Activated T-cell treated with anti-CD3 and anti-CD28 coated beads for 4 hours (primary cell): ENCODE results near the gene DOCK1.

Experiments
- DNase-seq: peaks from one replicate; pipeline ENCODE4 v3.0.0-alpha.2; 2020

The DOCK1 gene

DNA sequence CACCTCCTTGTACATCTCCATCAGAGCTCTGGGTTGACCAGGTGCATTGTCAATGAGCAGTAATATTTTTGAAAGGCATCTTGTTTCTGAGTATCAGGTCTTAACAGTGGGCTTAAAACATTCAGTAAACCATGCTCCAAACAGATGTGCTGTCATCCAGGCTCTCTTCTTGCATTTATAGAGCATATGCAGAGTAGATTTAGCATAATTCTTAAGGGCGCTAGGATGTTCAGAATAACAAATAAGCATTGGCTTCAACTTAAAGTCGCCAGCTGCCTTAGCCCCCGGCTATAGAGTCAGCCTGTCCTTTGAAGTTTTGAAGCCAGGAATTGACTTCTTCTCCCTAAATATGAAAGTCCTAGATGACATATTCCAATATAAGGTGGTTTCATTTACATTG lies 421.7 kb downstream of the DOCK1 start:
- no peak for DNase-seq

DNA sequence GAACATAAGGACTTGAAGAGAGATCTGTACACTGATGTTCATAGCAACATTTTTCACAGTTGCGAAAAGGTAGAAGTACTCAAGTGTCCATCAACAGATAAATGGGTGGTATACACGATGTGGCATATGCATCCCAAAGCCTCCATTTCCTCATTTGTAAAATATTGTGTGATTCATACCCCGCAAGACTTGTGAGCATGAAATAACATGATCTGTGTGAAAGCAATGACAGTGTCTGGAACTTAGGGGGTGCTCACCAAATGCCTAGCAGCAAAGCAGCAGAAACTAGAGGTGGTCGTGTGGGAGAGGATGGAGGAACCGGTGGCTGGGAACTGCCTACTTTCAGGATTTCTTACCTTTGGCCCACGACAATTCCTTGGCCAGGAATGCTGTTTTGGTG lies 426.5 kb downstream of the DOCK1 start:
- no peak for DNase-seq

DNA sequence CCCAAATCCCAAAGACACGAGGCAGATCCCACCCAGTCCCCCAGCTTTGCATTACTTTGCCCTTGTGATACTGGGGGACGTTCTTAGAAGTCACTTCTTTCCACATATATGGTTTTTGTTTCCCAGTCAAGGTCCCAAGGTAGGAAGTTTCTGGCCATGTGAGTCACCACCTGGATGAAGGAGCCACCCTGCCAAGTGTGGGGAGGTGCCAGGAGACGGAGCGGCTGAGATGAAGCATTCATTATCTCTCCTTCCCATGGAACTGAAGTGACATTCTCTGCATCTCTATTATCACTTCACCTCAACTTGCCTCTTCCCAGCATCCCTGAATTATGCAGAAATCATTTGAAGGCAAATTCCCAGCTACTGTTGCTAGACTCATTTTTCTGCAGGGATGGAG lies 427.4 kb downstream of the DOCK1 start:
- no peak for DNase-seq

DNA sequence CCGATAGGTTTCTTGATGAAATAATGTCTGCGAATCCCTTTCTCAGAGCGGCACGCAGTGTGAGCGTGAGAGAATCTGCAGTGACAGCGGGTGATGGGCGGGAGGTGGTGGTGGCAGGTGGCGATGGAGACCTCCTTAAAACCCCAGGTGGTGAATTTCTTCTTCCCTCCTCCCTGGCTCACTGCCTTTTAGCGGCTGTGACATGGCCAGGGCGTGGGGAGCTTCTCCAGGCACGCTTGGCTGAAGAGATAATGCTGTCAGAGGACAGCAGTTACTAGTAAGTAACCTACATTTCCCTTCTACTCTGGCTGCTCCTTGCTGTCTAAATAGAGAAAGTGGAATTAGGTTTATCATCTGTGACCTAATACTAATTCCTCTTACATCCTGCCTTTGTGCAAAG lies 432.6 kb downstream of the DOCK1 start:
- DNase-seq: no peak

DNA sequence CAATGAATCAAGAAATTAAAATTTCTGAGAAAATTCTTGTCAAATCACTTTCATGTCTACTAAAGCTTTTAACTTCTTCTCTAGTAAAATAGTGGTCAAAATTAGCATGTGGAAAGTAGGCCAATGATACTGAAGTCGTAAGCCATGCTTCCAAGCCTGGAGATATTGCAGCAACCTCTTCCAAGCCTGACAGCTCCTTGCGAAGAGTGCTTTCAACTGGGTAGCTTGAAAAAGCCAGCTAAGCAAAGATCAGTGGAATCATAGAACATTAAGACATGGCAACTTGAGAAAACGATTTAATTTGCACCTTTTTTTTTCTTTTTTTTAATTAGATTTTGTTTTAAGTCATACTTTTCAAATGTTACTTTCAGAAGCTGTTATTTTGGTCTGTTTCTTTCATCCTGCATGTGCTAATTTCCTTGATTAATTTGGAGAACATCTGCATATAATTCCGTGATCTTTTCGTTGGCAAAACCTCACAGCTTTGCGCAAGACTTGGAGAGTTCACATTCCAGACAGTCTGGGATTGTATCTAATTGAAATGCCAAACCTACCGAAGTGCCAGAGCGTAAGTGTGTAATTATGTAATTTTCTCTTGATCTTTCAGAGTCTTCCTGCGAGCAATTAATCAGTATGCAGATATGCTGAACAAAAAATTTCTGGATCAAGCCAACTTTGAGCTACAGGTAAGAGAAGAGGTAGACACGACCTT lies 433.3 kb downstream of the DOCK1 start:
- no peak for DNase-seq

DNA sequence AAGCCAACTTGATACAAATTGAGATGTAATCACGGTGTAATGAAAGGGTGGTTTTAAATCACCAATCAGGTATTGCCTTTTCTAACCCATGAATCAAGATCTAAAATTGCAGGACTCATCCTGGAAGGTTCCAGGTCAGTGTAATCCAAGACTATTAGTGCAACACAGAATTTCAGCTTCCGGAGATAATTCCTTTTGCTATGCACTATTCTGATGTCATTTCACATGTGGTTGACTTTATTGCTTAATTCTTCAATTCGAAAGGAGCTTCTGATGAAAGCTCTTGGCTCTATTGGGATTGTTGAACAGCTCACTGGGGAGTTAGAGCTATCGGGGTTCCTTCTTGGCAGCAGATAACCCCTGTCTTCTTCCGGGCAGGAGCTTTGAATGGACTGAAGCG lies 438.6 kb downstream of the DOCK1 start:
- DNase-seq: no peak

DNA sequence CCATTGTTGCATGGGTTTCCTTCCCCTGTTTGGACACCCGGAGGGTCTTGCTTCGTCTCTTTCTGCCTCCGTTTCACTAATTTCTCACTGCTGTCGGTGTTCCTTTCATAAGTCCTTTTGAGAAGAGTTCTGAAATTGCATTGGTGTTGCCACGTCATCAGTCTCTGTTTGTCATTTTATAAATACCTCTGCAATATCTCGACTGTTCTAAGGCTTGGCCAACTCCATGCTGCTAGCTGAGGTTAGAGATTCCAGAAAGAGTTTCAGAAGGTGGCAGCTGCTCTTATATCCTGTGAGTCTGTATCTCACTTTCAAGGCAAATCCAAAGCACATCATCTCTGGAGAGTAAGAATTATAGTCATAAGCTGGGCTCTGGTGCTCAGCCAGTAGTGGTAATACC lies 439.1 kb downstream of the DOCK1 start:
- no peak for DNase-seq

DNA sequence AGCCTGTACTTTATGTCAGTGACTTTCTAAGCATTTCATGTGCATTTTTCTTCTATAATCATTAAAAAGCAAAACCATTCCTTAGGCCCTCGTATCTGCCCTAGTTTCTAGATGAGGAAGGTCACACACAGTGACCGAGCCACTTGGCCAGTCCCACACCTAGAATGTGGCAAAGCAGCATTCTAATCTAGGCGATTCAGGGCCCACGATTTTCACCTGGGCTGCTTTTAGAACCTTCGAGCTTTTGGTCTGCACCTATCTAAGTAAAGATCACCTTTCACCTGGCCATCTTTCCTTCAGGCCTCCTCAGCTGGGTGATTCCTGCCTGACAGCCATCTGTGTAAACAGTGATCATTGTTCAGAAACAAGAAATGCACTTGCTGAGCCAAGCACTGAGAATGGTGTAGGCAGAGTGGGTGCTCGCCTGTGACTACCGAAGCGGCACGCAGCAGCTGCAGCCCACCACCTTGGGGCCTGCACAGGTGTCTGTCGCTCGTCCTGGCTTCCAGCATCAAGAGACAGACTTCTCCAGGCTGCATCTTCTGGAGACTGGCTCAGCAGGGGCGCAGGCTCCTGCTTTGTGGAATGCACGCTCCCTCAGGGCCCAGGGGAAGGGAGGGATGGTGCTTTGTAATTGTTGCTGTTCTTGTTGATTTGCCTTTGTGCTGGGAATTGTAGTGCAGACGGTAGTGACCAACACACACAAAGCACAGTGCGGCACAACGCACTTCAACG lies 440.2 kb downstream of the DOCK1 start:
- no peak for DNase-seq

DNA sequence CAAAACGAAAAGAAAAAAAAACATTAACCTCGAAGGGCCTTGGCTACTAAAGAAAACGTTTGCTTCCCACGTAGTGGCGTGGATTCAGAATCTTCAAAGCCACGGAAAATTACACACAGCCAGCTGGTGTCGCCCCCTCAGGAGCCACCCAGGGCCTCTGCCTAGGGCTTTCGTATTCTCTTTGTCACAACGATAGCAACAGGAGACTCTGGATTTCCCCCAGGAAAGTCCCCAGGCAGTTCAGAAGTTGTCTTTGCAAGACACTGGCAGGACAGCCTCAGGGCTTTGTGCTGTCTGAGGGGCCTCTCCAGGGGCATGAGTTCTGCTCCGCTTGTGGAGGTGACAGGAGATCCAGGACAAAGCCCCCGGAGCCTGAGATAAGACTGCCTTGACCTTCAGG lies 441.4 kb downstream of the DOCK1 start:
- no peak for DNase-seq

DNA sequence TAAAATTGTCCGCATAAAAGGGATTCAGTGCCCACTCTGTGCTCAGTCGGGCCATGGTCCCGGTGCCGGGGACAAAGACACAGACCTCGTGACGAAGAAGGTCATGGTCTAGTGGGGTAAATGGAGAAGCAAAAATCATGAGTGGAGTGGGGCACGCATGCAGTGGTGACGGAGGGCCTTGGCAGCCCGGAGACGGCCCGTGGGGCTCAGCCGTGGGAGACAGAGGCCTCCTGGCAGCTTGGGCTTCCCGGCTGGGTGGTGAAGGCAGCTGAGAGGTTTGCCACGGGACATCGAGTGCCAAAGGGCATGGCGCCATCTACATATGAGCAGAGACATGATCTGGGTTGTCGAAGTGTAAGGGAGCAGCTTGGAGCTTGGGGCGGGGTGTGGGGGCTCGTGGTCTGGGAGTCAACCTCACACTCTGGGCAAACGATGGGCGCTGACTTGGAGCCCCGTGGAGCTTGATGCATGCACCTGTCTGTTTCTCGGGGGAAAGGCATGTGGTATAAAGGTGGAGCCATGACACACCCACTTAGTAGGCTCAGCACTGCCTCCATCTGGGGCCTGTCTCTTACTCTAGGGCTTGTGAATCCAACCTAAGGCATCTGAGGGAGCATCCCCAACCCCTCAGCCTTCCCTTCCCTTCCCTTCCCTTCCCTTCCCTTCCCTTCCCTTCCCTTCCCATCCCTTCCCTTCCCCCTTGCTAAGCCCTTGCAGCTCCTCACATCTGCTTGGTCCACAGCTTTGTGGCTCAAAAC lies 442.2 kb downstream of the DOCK1 start:
- no peak for DNase-seq

DNA sequence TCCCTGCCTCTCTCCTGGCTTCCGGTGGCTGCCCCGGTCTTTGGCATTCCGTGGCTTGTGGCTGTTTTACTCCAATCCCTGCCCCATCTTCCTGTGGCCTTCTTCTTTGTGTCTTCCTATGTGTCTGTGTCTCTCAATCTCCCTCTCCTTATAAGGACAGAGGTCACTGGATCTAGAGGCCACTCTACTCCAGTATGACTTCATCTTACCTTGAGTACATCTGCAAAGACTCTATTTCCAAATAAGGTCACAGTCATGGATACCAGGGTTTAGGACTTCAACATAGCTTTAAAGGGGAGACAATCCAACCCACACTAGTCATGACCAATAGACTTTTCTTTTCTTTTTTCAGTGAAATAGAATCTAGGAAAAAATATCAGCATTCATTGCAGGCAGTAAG lies 444.5 kb downstream of the DOCK1 start:
- no peak for DNase-seq

DNA sequence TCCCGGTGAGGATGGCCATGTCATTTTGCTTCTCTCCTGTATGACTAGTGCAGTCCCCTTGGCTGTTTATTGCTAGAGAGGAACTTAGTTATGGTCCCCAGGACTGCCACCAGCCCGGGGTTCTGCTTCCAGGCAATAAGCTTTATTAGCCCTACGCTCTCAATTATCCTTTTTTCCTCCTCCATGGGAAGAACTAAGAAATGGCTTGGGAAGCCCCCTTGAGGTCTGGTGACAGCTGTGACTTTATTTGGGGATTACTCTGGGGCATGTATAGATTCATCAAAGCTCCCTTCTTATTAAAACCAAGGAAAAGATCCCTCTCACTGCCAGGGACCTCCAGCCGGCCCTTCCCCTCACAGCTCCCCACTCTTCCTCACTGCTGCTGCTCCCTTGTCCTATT lies 446.3 kb downstream of the DOCK1 start:
- no peak for DNase-seq

DNA sequence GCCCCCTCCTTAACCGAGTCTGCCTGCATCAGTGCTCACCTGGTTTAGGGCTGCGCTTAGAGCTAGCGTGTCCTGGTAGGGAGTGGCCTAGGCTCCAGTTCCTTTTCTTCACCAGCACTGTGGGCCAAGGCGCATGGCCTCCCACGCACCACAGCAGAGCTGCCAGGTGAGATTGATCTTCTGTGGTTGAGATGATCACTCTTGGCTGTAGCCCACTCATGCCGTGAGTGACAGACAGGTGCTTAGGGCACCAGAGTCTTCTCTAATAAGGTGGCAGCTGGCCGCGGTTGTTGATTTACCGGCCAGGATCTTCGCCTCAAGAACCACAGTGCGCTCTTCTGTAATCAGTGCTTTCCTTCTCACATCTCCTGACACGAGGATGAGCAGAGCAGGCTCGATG lies 448.3 kb downstream of the DOCK1 start:
- no peak for DNase-seq

DNA sequence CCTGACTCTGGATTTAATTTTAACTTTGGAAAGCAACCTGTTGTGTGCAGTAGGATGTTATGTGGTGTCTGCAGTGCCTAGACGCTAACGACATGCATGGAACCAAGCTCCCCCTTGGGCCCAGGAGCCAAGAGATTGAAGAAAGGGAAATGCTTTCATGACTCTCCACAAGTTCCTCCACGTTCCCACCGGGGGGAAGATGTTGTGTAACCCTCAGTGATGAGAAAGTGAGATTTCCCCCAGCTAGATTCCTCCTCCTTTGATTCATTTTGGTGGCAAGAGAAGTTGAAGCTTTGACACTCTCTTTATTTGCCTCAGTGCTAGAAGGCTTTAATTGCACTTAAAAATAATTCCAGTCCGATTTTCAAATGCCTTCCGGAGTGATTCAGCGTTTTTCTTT lies 449.0 kb downstream of the DOCK1 start:
- no peak for DNase-seq

DNA sequence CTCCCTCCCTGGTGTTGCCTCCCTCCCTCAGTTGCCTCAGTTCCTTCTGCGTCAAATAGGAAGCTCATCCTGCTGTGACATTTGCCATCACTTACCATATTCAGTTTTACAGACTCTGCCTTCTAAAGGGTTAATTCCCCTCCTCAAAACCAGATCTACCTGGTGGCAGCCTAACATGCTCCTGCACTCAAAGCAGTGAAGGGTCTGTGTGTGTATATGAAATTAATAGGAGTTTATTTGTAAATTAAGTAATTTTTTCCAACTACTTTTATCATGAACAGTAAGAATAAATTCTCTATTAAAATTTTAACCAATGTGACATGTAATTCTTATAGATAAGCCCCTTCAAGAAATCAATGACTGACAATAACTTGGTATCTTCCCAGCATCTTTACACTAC lies 449.8 kb downstream of the DOCK1 start:
- no peak for DNase-seq

DNA sequence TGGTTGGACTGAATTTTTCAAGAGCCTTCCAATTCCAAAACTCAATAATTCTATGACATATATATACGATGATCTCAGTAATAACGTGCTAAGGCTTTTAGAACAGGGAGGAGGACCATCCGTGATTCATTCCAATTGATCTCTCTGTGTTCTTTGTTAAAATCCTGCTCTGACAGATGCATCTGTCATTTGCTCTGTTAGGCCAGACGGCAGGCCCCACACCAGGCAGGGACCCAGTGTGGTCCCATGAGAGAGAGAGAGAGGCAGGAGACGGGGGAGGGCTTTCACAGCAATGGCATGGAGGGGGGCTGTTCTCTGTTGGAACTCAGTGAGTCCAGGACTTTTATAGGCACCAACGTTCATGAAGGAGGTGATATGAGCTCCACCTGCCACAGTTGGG lies 451.1 kb downstream of the DOCK1 start:
- DNase-seq: no peak

DNA sequence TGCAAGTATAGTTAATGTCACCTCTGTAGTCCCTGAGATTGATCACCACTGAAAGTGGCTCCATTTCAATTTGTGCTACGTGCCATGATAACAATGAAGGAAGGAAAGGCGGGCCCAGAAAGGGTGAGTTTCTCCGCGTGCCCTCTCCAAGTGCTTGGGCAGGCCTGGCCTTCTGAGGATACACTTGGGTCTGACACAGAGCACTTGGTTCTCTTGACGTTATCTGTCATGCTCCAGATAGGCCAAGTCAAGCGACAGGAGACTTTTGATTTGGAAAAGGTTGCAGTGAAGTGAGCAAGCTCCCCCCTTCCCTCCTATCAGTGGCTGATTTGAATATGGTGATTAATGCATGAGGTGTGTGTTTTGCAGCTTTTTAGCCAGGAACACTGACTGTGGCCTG lies 452.0 kb downstream of the DOCK1 start:
- DNase-seq: no peak

DNA sequence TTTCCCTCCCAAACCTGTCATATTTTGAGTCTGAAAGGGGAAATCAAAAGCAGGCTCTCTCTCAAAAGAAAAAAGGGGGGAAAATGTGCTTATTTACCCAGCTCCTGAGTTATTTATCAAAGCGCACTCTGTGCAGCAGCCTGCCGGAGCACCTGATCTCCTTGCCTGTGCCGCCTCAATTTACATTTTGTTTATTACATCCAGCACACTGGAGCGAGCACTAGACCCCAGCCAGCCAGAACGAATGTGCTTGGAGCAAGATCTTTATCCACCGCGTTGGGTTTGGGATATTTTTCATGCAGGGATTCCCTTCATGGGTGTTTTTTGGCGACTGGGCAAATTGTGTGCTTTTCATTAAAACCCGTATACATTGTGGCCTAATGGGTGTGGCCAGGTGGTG lies 453.1 kb downstream of the DOCK1 start:
- no peak for DNase-seq

DNA sequence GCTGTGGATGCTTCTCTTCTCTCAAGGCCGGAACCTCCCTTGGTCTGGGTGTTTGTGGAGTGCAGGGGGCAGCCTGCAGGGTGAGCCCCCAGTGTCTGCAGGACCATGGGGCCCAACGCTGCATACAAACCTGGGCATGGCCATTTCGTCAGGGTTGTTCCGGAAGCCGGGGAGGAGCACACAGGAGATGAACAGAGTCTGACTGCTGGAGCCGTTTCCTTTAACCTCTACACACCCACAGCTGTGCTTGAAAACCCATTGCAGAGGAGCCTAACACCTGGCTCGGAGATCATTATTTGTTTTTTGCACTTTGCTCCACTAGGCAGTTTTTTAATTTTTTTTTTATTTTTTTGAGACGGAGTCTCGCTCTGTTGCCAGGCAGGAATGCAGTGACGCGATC lies 458.8 kb downstream of the DOCK1 start:
- no peak for DNase-seq

DNA sequence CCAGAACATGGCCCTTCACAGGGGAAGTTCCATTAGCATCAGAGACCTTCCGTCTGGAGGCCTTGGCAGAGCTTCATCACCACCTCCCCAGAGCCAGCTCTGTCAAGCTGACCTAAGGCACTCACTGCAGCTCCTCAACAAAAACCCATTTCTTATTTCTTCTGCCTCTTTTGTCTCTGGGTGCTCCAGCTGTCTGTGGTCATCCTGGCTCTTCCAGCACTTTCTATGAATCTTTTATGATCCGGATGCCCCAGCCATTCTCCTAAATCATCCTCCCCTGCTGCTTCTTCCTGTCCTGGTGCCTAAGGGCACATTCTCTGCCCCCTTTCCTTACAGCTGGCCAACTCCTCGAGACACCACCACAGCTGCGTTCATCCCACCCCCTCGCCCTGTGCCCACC lies 462.9 kb downstream of the DOCK1 start:
- no peak for DNase-seq

DNA sequence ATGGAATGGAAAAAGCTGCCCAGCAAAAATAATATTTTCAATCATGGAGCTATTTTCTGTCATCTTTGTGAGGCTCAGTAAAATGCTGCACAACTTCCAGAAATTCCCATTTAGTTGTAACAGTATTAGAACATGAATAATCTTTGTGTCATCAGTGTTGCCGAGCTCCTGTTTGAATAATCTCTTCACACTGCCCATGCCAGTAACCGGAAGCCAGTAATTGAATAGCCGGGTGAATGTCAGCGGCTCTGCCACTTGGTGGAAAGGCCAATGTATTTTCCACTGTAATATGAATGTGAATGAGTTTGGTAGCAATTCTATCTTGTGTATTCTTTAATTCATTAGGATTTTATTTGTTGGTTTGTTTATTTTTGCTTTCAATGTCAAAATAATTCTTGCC lies 463.7 kb downstream of the DOCK1 start:
- DNase-seq: no peak

DNA sequence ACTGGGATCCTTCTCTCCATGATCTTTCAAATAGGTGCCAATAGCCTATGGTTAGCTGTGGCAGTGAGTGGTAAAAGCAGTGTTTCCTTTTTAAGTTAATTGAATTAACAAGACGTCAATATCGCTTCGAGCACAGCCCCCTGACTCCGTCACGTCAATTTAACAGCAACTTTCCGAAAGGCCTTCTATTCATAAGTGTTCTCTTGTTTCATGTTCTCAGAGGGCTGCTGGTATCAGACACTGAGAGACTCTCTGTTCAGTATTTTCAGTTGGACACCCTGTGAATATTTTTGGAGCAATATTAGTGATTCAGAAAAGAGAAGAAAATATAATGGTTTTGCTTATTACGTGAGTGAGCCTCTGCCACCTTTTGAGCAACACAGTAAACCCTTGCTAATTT lies 465.4 kb downstream of the DOCK1 start:
- no peak for DNase-seq

DNA sequence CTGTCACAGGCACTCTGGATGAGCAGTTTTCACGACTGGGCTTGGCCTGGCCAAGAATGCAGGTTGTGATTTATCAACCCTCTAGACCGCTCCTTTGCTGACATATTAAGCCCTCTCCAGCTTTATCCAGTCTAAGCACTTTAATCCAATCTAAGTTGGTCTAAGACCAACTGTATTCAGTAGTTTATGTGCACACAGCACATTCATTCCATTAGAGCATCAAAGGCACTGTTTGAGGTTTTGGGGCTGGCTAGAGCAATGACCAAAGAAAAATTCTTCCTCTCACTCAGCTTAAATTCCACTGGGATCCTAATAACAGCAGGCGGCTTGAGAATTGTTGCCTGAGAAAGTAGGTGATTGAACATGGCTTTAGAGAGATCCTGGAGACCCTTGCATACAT lies 467.1 kb downstream of the DOCK1 start:
- no peak for DNase-seq

DNA sequence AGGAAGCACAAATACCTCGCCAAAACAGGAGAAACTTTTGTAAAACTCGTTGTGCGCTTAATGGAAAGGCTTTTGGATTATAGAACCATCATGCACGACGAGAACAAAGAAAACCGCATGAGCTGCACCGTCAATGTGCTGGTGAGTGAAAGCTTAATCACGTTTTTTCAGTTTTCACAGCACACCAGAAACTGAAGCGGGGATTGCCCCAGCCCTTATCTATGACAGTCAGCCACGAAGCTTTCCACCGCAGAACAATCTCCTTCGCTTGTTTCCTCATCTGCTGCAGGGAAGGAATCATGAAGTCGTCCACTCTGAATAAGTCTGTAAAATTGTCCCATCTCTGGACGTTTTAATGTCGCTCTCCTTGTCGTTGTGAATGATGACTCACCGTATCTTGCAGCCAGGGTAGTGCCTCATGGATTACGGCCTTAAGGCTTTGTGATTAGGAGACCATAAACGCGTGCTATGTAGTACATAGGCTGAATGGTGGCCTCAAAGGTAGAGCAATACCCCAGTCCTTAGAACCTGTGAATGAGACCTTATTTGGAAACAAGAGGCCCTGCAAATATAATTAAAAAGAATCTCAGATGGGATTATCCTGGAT lies 468.9 kb downstream of the DOCK1 start:
- no peak for DNase-seq
